Measurements from ENCODE around the gene MYT1.
A peak's percentile ranks its signal among the peaks of the same experiment; 100 is the strongest.

MYT1 gene

GRCh38 chr20:64188682-64189529 is 24.7 kb downstream of the MYT1 start:
- peak; percentile 62 for DNase-seq (ENCODE audit: low read depth, low spot score)

GRCh38 chr20:64189530-64189966 is 25.3 kb downstream of the MYT1 start:
- no peak for DNase-seq (ENCODE audit: low read depth, low spot score)

- DNase-seq (ENCODE audit: low read depth, low spot score) = no peak
These were observed 25.7 kb downstream of the MYT1 start for GRCh38 chr20:64189986-64190385.

DNA sequence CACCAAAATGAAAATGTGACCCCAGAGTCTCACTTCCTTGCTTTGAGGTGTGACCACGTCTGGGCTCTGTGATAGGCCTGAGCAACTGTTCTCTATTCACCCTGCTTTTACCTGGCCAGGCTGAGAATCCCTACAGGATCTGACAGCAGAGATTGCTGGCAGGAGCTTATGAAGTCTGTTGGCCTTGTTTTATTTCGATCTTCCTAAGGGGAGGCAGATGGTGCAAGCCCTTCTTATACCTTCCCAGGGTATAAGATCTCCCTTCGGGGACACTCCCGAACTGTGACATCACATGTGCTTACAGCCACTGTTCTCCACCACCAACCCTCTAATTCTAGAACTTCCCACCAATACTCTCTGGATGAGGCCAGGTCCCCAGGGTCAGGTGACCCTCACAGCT is 26.8 kb downstream of the MYT1 start:
- no peak for DNase-seq (ENCODE audit: low read depth, low spot score)

GRCh38 chr20:64192406-64192805 is 28.2 kb downstream of the MYT1 start:
- DNase-seq (ENCODE audit: low read depth, low spot score) = peak; percentile 57

- no peak for DNase-seq (ENCODE audit: low read depth, low spot score)
These were observed 28.8 kb downstream of the MYT1 start for GRCh38 chr20:64193058-64193457.

DNA sequence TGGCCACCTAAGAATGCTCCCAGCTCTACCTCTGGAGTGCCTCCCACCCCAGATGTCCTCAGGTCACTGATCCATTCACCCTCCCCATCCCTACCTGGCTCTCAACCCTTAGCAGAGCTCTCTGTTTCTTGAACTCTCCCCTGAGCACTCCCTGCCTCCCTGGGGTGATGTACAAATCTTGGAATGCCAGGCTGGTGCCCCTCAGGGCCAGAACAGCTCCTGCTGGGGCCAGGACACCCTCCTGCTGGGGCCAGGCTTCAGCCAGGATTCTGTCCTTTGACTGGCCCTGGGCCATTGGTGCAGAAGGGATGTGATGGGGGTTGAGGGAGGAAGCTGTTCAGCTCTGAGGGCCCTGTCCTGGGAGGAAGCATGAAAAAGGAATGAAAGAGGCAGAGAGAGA is 30.0 kb downstream of the MYT1 start:
- DNase-seq (ENCODE audit: low read depth, low spot score) = peak; percentile 65

GRCh38 chr20:64196309-64196708 is 32.1 kb downstream of the MYT1 start:
- no peak for DNase-seq (ENCODE audit: low read depth, low spot score)

GRCh38 chr20:64196847-64197306 is 32.6 kb downstream of the MYT1 start:
- DNase-seq (ENCODE audit: low read depth, low spot score) = no peak

DNA sequence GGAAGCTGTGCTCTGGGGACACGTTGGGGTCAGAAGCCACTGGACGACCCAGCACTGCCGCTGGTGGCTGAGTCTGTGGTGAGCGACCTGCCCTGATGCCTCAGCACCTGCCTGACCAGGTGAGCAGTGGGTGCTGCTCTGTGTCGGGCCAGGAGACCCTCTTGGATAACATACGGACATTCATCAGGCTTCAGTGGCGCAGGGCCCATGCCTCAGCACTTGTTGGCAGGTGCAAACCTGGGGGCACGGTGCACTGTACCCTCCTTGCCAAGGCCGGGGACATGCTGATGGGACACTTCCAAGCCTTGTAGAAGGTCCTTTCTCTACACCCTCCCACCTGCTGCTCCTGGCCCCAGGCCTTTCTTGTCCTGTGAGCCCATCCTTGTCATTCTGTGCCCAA is 34.1 kb downstream of the MYT1 start:
- DNase-seq (ENCODE audit: low read depth, low spot score) = no peak

DNA sequence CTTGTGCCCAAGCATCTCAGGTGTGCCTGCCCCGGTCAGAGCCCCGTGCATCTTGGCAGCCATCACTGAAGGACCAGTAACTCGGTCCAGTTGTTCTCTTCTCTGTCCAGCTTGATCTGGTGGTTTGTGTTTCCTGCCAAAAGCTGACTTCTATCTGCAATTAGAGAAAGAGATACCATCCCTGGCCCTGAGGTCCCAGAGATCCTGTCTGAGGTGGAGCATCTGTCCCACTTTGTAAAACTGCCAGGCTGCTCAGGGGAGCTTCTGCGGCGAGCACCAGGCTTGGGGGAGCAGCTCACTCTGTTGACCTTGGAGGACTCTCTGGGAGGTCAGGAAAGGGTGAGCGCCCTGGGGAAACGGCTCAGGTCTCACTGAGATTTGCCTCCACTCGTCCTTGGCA is 35.1 kb downstream of the MYT1 start:
- no peak for DNase-seq (ENCODE audit: low read depth, low spot score)

- no peak for DNase-seq (ENCODE audit: low read depth, low spot score)
These were observed 36.5 kb downstream of the MYT1 start for GRCh38 chr20:64200740-64201139.

- DNase-seq (ENCODE audit: low read depth, low spot score) = no peak
These were observed 37.4 kb downstream of the MYT1 start for GRCh38 chr20:64201653-64202052.

DNA sequence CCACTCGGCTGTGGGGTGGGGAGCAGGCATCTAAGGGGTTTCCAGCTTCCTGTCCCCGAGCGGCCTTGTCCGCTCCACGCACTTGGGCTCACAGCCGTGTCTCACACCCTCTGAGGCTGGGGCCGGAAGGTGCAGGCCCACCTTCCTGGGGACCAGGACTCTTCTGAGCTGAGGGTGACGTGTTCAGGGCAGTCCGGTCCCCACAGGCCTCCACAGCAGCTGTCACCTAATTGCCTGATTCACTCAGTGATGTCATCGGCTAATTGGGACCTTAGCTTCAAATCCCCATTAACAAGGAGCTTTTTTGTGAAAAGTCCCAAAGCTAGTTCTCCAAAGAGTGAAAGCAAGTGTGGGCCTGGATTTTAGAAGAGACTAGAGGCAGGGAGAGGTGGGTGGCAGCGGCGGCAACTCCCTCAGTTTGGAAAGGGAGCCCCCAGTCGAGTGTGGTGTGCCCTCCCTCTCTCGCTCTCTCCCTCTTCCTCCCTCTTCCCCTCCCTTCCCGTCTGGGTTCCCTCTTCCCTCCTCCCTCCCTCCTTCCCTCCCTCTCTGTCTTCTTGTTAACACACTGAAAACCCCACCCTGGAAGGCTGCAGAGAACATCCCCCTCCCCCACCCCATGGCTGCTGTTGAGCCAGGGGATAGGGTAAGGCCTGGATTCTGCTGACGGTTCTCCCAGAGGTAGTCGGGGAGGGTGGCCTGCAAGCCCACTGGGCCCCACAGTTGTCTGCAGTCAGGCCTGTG is 39.0 kb downstream of the MYT1 start:
- DNase-seq (ENCODE audit: low read depth, low spot score) = no peak

DNA sequence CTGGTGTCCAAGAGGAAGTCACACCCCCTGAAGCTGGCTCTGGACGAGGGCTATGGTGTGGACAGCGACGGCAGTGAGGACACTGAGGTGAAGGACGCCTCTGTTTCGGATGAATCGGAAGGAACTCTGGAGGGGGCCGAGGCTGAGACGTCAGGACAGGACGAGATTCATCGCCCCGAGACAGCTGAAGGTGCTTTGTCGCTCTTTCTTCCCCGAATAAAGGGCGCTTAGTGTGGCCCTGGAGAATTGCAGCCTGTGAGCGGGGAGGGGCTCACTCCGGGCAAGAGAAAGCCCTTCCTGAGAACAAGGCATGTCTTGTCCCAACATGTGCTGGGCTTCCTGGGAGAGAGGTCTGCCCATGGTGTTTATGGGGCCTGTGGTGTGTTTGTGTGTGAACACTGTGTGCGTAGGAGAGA is 41.4 kb downstream of the MYT1 start:
- no peak for DNase-seq (ENCODE audit: low read depth, low spot score)

- no peak for DNase-seq (ENCODE audit: low read depth, low spot score)
These were observed 42.4 kb downstream of the MYT1 start for GRCh38 chr20:64206614-64207013.

DNA sequence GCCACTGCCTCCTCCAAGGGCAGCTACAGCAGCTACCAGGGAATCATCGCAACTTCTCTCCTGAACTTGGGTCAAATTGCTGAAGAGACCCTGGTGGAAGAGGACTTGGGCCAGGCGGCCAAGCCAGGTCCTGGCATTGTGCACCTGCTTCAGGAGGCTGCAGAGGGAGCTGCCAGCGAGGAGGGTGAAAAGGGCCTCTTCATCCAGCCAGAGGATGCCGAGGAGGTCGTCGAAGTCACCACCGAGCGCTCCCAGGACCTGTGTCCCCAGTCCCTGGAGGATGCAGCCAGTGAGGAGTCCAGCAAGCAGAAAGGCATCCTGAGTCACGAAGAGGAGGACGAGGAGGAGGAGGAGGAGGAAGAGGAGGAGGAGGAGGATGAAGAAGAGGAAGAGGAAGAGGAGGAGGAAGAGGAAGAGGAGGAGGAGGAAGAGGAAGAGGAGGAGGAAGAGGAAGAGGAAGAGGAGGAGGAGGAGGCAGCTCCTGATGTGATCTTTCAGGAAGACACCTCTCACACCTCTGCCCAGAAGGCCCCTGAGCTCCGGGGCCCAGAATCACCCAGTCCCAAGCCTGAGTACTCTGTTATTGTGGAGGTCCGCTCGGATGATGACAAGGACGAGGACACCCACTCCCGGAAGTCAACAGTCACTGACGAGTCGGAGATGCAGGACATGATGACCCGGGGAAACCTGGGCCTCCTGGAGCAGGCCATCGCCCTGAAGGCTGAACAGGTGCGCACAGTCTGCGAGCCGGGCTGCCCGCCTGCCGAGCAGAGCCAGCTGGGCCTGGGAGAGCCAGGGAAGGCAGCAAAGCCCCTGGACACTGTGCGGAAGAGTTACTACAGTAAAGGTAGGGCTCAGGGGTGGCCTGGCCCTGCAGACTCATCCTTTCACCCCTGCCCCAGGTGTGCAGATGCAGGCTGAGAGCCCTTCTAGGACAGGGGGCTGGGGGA is 43.7 kb downstream of the MYT1 start:
- DNase-seq (ENCODE audit: low read depth, low spot score) = no peak

GRCh38 chr20:64209148-64209547 is 44.9 kb downstream of the MYT1 start:
- DNase-seq (ENCODE audit: low read depth, low spot score) = no peak

GRCh38 chr20:64210656-64211369 is 46.6 kb downstream of the MYT1 start:
- no peak for DNase-seq (ENCODE audit: low read depth, low spot score)

DNA sequence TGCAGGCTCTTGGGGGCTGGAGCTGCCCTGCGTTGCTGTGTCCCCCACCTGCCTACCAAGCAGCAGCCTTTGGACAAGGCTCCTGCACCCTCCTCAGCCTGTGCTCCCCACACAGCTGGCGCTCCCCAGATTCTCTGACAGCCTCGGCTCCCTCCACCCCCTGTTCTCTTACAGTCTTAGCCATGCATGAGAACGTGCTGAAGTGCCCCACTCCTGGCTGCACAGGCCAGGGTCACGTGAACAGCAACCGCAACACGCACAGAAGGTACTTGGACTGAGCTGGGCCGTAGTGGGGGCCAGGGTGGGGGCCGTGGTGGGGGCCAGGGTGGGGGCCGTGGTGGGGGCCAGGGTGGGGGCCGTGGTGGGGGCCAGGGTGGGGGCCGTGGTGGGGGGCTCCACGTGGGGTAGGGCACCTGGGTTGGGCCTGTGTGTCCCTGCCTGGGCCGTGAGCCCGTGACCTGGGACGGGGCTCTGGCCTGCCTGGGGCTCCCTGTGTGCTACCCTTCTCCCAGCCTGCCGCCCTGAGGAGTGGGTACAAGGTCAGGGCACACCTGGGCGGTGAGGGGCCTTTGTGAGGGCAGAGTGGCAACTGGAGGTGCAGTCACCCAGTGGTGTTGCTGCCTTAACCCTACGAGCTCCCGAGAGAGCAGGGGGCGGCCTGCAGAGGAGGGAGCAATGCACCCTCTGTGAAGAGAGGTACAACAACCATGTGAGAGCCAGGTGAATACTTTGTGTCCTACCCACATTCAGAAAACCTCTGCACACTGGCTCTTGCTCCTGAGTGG is 47.8 kb downstream of the MYT1 start:
- no peak for DNase-seq (ENCODE audit: low read depth, low spot score)
